ENCODE measurements around the gene CHST3. TPM values are rescaled to one million over a fixed set of nuclear protein-coding genes. Genes with fewer than 3 reads are reported as not detected.
A peak's percentile ranks its signal among the peaks of the same experiment; 100 is the strongest.

CHST3 gene
- total and polyA plus RNA-seq, 8 donors = 10.3 to 20.1 (median 11.6) TPM

DNA sequence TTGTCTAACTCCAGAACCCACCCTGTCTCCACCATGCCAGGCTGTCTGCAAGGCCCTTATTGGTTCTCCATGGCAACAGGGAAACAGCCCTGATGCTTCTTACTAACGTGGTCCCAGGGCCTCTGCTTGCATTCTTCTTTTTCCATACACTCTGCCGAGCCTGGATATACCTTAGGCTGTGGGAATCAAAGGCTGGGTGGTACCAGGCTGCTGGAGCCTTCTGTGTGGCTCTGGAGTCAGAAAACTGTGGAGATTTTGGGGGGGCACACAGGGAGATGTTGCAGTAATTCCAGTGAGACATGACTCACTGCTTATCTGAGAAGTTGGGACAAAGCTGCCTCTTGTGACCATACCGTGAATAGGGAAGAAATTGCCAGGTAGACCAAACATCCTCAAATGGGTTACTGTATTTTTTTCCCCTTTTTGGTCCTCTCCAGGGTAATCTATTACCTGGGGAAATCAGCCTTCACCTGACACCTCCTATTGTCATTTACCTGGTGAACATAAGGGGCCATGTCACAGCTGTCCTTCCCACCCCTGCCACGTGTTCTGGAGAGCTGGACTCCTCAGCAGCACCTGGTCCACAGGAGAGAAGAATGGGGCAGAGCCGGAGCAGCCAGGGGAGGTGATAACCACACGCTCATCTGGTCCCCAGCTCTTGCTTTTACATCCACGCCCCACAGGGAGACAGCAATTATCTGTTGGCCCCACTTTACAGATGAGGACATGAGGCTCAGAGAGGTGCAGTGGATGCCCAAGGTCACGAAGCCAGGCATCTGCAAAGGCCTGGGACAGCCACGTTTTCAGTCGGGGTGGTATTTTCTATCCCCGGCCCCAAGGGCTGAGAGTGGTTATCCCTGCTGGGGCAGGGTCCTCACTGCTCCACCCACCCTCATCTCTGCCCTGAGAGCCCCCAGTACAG lies 4.6 kb downstream of the CHST3 start:
- Histone ChIP-seq H3K4me3 (no peak overlapping the region), H3K27me3 (peaks cover 0 to 24% of the 10 kb centered on the region in 2 donors), H3K27ac (no peak overlapping the region), H3K4me1 (peaks cover 19 to 32% of the 10 kb centered on the region in 2 donors), H3K36me3 (no peaks in the 10 kb centered on the region), H3K9me3 (no peaks in the 10 kb centered on the region)
- intact Hi-C loops (cut with DNase I) = loop anchor here in 1 of 2 donors (10.0 kb wide), 1 partner anchor 366 kb away; no protein-coding TSS in a partner anchor
- DNase-seq = no peak
- TF ChIP-seq, protein P1, sequence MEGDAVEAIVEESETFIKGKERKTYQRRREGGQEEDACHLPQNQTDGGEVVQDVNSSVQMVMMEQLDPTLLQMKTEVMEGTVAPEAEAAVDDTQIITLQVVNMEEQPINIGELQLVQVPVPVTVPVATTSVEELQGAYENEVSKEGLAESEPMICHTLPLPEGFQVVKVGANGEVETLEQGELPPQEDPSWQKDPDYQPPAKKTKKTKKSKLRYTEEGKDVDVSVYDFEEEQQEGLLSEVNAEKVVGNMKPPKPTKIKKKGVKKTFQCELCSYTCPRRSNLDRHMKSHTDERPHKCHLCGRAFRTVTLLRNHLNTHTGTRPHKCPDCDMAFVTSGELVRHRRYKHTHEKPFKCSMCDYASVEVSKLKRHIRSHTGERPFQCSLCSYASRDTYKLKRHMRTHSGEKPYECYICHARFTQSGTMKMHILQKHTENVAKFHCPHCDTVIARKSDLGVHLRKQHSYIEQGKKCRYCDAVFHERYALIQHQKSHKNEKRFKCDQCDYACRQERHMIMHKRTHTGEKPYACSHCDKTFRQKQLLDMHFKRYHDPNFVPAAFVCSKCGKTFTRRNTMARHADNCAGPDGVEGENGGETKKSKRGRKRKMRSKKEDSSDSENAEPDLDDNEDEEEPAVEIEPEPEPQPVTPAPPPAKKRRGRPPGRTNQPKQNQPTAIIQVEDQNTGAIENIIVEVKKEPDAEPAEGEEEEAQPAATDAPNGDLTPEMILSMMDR (IDR thresholded peaks at IDR 0.05) = no peak
- no peak for ATAC-seq

DNA sequence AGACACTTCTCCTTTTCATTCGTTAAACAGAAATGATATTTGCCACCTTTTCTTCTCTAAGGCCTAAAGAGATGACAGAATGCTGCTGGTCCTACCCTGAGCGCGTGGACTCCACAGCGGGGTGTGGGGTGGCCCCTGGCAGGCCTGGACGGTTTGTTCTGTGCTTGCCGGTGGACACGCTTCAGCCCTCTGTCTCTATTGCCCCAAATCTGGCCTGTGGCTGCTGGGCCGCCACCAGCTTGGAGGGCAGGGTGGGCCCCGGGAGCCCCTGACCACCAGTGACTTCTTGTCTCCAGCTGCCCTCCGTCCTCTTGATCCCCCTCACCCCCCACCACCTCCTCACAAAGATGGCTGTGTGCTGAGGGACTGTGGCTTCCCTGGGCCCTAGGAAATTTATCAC lies 5.7 kb downstream of the CHST3 start:
- Histone ChIP-seq H3K27ac (no peak overlapping the region), H3K27me3 (peaks cover 0 to 13% of the 10 kb centered on the region in 2 donors), H3K36me3 (no peaks in the 10 kb centered on the region), H3K4me1 (peaks cover 26 to 31% of the 10 kb centered on the region in 2 donors), H3K9me3 (no peaks in the 10 kb centered on the region), H3K4me3 (no peak overlapping the region)
- TF ChIP-seq, protein P1 (IDR thresholded peaks at IDR 0.05) = no peak
- DNase-seq (no peak), ATAC-seq (no peak)
- intact Hi-C loops (cut with DNase I) = loop anchor here in 1 of 2 donors (10.0 kb wide), 1 partner anchor 365 kb away; no protein-coding TSS in a partner anchor

DNA sequence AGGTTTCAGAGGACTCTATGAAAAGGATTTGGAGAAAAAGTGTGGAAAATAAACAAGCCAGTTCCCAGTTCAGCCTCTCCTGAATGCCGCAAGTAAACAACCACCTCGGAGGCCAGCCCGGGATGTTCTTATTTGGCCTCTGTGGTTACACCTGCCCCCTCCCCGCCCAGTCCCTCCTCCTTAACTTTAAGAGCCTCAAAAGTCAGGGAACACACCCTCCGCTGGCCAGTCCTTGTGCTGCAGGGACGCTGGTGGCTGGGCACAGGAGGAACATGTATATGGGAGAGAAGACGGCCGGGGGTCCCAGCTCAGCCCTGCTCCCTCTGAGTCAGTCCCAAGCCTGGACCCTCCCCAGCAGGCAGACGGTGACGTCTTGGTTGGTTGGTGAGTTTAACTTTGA lies 6.1 kb downstream of the CHST3 start:
- ATAC-seq (peak; percentile 77), DNase-seq (peak in 1 of 4 donors; percentile 58)
- Histone ChIP-seq H3K9me3 (no peaks in the 10 kb centered on the region), H3K4me1 (peaks cover 26 to 33% of the 10 kb centered on the region in 2 donors), H3K27ac (no peak overlapping the region), H3K36me3 (no peaks in the 10 kb centered on the region), H3K4me3 (no peak overlapping the region), H3K27me3 (peaks cover 0 to 9% of the 10 kb centered on the region in 2 donors)
- TF ChIP-seq, protein P1 (IDR thresholded peaks at IDR 0.05) = no peak
- intact Hi-C loops (cut with DNase I) = no loop called here

DNA sequence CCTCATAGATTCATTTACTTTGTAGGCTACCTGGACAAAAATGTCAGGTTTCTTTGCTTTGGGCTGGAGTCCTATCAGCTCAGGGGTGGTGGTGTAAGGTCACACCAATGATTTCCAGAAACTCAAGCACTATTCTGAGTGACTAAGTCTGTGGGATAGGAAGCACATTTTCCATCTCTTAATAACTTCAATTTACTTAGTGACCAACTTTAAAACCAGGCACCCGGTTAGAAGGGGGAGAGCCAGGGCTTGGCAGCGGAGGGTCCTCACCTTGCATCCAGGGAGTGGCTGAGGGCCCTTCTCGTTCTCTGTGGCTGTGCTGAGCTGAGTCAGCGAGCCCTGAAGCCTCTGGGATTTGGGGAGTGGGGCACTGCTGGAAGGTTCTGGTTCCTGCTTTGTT lies 6.7 kb downstream of the CHST3 start:
- intact Hi-C loops (cut with DNase I) = no loop called here
- Histone ChIP-seq H3K27me3 (peaks cover 0 to 3% of the 10 kb centered on the region in 2 donors), H3K36me3 (no peaks in the 10 kb centered on the region), H3K9me3 (no peaks in the 10 kb centered on the region), H3K4me3 (no peak overlapping the region), H3K4me1 (peaks cover 29 to 38% of the 10 kb centered on the region in 2 donors), H3K27ac (no peak overlapping the region)
- TF ChIP-seq, protein P1 (IDR thresholded peaks at IDR 0.05) = no peak
- peak; percentile 56 for ATAC-seq
- DNase-seq = peak in 1 of 4 donors; percentile 60

DNA sequence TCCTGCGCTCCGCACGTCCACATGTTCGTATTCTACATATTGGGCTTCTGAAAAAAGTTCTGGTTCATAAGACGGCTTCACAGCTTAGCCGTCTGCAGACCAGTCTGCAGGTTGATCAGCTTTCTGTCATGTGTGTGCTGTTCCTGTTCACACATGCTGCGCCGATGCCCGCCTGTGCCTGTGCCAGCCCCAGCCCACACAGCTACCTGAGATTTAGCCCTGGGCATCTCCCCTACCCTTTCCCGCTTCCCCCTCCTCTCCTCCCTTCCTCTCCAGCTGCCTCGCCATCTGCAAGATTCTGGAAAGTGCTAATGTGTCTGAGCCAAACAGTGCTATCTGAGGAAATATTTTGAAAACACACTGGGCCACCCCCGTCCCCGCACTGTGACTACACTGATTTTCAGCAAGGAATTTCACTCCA lies 7.1 kb downstream of the CHST3 start:
- intact Hi-C loops (cut with DNase I) = no loop called here
- no peak for ATAC-seq
- H3K27ac ChIP-seq = peak overlapping the region in 1 of 2 donors; percentile 7
- no peaks in the 10 kb centered on the region for H3K27me3 ChIP-seq
- no peak overlapping the region for H3K4me3 ChIP-seq
- TF ChIP-seq, protein P1 (IDR thresholded peaks at IDR 0.05) = no peak
- no peaks in the 10 kb centered on the region for H3K36me3 ChIP-seq
- no peaks in the 10 kb centered on the region for H3K9me3 ChIP-seq
- DNase-seq = no peak
- H3K4me1 ChIP-seq = peaks cover 29 to 38% of the 10 kb centered on the region in 2 donors

Measured in left lung (tissue), 10 donors.